Measurements from ENCODE around the gene SRMS. TPM values are rescaled to one million over a fixed set of nuclear protein-coding genes. Genes with fewer than 3 reads are reported as not detected.

Gene SRMS
- total and polyA plus RNA-seq, 2 of the 13 experiments (the other 11 are each of a cell fraction or from before 2014, with no cell fraction given) = not detected

DNA sequence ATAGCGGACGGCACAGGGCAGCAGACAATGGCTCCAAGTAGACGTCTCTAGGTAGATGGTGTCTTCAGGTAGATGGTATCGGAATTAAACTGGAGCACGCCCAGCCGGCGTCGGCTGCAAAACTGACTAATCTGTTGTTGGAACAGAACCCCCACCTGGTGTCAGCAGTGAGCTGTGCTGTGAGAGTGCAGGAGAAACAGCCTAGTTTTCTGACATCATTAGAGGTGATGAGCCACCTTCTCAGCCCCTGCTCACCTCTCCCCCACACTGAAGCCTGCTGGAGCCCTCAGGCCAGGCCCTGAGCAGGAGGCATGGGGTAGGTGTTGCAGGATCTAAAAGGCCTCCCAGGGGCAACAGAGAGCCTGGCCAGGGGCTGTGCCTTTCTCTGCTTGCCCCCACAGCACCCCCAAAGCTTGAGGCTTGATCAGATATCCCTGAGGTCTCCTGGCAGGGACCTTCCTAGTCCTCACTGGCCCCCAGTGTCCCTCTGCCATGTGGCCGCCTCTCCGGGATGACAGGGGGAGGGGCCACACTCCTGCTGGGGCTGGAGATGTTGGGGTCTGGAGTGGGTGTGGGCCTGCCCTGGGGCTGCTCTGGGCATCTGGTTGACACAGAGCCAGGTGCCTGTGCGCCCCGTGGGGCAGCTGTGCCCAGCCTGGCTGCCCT lies 33.4 kb upstream of the SRMS start (continued):
- no peak for TF ChIP-seq ZBTB1 (CRISPR knock-in tag; IDR thresholded peaks at IDR 0.05; ENCODE audit: borderline replicate concordance)
- TF ChIP-seq, protein P1, sequence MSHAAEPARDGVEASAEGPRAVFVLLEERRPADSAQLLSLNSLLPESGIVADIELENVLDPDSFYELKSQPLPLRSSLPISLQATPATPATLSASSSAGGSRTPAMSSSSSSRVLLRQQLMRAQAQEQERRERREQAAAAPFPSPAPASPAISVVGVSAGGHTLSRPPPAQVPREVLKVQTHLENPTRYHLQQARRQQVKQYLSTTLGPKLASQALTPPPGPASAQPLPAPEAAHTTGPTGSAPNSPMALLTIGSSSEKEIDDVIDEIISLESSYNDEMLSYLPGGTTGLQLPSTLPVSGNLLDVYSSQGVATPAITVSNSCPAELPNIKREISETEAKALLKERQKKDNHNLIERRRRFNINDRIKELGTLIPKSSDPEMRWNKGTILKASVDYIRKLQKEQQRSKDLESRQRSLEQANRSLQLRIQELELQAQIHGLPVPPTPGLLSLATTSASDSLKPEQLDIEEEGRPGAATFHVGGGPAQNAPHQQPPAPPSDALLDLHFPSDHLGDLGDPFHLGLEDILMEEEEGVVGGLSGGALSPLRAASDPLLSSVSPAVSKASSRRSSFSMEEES (CRISPR knock-in tag; IDR thresholded peaks at IDR 0.05) = no peak
- TF ChIP-seq JARID2 (CRISPR knock-in tag; IDR thresholded peaks at IDR 0.05; ENCODE audit: insufficient replicate concordance) = no peak
- TF ChIP-seq ZNF724P (CRISPR knock-in tag; IDR thresholded peaks at IDR 0.05; ENCODE audit: borderline replicate concordance) = 0 out of 2 replicates have a peak, but pooled peaks have one; percentile 63
- TF ChIP-seq ZNF329 (CRISPR knock-in tag; IDR thresholded peaks at IDR 0.05; ENCODE audit: low read depth) = no peak
- TF ChIP-seq, protein P2, sequence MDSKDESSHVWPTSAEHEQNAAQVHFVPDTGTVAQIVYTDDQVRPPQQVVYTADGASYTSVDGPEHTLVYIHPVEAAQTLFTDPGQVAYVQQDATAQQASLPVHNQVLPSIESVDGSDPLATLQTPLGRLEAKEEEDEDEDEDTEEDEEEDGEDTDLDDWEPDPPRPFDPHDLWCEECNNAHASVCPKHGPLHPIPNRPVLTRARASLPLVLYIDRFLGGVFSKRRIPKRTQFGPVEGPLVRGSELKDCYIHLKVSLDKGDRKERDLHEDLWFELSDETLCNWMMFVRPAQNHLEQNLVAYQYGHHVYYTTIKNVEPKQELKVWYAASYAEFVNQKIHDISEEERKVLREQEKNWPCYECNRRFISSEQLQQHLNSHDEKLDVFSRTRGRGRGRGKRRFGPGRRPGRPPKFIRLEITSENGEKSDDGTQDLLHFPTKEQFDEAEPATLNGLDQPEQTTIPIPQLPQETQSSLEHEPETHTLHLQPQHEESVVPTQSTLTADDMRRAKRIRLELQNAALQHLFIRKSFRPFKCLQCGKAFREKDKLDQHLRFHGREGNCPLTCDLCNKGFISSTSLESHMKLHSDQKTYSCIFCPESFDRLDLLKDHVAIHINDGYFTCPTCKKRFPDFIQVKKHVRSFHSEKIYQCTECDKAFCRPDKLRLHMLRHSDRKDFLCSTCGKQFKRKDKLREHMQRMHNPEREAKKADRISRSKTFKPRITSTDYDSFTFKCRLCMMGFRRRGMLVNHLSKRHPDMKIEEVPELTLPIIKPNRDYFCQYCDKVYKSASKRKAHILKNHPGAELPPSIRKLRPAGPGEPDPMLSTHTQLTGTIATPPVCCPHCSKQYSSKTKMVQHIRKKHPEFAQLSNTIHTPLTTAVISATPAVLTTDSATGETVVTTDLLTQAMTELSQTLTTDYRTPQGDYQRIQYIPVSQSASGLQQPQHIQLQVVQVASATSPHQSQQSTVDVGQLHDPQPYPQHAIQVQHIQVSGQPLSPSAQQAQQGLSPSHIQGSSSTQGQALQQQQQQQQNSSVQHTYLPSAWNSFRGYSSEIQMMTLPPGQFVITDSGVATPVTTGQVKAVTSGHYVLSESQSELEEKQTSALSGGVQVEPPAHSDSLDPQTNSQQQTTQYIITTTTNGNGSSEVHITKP (CRISPR knock-in tag; IDR thresholded peaks at IDR 0.05; ENCODE audit: low read depth) = no peak
- TF ChIP-seq, protein P3, sequence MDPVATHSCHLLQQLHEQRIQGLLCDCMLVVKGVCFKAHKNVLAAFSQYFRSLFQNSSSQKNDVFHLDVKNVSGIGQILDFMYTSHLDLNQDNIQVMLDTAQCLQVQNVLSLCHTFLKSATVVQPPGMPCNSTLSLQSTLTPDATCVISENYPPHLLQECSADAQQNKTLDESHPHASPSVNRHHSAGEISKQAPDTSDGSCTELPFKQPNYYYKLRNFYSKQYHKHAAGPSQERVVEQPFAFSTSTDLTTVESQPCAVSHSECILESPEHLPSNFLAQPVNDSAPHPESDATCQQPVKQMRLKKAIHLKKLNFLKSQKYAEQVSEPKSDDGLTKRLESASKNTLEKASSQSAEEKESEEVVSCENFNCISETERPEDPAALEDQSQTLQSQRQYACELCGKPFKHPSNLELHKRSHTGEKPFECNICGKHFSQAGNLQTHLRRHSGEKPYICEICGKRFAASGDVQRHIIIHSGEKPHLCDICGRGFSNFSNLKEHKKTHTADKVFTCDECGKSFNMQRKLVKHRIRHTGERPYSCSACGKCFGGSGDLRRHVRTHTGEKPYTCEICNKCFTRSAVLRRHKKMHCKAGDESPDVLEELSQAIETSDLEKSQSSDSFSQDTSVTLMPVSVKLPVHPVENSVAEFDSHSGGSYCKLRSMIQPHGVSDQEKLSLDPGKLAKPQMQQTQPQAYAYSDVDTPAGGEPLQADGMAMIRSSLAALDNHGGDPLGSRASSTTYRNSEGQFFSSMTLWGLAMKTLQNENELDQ (CRISPR knock-in tag; IDR thresholded peaks at IDR 0.05; ENCODE audit: borderline replicate concordance) = no peak
- TF ChIP-seq ZNF773 (CRISPR knock-in tag; IDR thresholded peaks at IDR 0.05; ENCODE audit: borderline replicate concordance) = no peak
- no peak for TF ChIP-seq FOXK1 (CRISPR knock-in tag; IDR thresholded peaks at IDR 0.05; ENCODE audit: borderline replicate concordance, low read depth)
- TF ChIP-seq, protein P4, sequence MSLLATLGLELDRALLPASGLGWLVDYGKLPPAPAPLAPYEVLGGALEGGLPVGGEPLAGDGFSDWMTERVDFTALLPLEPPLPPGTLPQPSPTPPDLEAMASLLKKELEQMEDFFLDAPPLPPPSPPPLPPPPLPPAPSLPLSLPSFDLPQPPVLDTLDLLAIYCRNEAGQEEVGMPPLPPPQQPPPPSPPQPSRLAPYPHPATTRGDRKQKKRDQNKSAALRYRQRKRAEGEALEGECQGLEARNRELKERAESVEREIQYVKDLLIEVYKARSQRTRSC (CRISPR knock-in tag; IDR thresholded peaks at IDR 0.05; ENCODE audit: low read depth) = 0 out of 2 replicates have a peak, but pooled peaks have one; percentile 65
- TF ChIP-seq ZNF747 (CRISPR knock-in tag; IDR thresholded peaks at IDR 0.05; ENCODE audit: borderline replicate concordance) = no peak
- TF ChIP-seq FOSL1 (CRISPR knock-in tag; IDR thresholded peaks at IDR 0.05; ENCODE audit: borderline replicate concordance) = no peak
- 0 out of 2 replicates have a peak, but pooled peaks have one; percentile 93 for TF ChIP-seq ZNF354B (CRISPR knock-in tag; IDR thresholded peaks at IDR 0.05)
- TF ChIP-seq, protein P5, sequence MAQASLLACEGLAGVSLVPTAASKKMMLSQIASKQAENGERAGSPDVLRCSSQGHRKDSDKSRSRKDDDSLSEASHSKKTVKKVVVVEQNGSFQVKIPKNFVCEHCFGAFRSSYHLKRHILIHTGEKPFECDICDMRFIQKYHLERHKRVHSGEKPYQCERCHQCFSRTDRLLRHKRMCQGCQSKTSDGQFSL (CRISPR knock-in tag; IDR thresholded peaks at IDR 0.05) = no peak
- no peak for TF ChIP-seq HMG20B (CRISPR knock-in tag; conservative IDR thresholded peaks at IDR 0.05)
- no peak for TF ChIP-seq ZC3H13 (CRISPR knock-in tag; IDR thresholded peaks at IDR 0.05)
- TF ChIP-seq NCOA5 (CRISPR knock-in tag; IDR thresholded peaks at IDR 0.05) = no peak
- 0 out of 2 replicates have a peak, but pooled peaks have one; percentile 30 for TF ChIP-seq ZNF543 (CRISPR knock-in tag; IDR thresholded peaks at IDR 0.05)
